Vagina (tissue), 2 donors: Measurements from ENCODE around the gene HSPB6.

Experiments used
- POLR2A ChIP-seq, 2 donors: fragments of 450-650 bp; IDR thresholded peaks; one replicate each; pipeline ENCODE4 v1.6.1; 2017; ENCODE audit warnings: antibody characterized with exemption in 2 of 2, mild to moderate bottlenecking in 2 of 2, moderate library complexity in 2 of 2
- TF ChIP-seq, protein P1 (sequence below), 3 experiments: fragments of 450-650 bp in 2 of 3; fragments of 200-600 bp in 1 of 3; sonication (generic) in 1 of 3; IDR thresholded peaks; one replicate each; pipeline ENCODE4 v1.5.1; 2017 to 2019; ENCODE audit warnings: antibody characterized with exemption in 3 of 3, mild to moderate bottlenecking in 2 of 3, moderate library complexity in 2 of 3

DNA sequence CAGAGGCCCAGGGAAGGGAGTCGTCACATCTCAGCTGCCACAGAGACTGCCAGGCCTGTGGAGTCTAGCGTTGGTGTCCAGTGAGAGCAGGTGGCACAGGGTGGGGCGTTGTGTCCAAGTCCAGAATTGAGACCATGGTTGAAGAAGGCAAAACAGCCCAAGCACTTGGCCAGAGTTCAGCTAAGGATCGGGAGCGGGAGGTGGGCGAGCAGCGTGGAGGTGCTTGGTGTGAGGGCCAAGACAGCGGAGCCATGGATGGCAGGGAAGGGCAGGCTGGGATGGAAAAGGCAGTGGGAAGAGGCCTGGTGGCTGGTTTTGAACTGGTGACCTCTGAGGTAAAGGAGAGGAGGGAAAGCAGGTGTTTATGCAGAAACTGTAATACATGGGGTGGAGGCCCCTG, 22.6 kb downstream of the HSPB6 start:
- TF ChIP-seq, protein P1, sequence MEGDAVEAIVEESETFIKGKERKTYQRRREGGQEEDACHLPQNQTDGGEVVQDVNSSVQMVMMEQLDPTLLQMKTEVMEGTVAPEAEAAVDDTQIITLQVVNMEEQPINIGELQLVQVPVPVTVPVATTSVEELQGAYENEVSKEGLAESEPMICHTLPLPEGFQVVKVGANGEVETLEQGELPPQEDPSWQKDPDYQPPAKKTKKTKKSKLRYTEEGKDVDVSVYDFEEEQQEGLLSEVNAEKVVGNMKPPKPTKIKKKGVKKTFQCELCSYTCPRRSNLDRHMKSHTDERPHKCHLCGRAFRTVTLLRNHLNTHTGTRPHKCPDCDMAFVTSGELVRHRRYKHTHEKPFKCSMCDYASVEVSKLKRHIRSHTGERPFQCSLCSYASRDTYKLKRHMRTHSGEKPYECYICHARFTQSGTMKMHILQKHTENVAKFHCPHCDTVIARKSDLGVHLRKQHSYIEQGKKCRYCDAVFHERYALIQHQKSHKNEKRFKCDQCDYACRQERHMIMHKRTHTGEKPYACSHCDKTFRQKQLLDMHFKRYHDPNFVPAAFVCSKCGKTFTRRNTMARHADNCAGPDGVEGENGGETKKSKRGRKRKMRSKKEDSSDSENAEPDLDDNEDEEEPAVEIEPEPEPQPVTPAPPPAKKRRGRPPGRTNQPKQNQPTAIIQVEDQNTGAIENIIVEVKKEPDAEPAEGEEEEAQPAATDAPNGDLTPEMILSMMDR (IDR thresholded peaks at IDR 0.05) = no peak
- no peak for TF ChIP-seq POLR2A (IDR thresholded peaks at IDR 0.05)
